GM23248 (cell line): ENCODE data around the gene TUBG2. TPM values are rescaled to one million over a fixed set of nuclear protein-coding genes. Genes with fewer than 3 reads are reported as not detected.

Experiments
- DNase-seq: peaks from one replicate; pipeline ENCODE4 v3.0.0-alpha.2; 2015
- H2AFZ ChIP-seq: fragments of 200-600 bp; sonication (generic); 2 replicates; pipeline ENCODE4 v1.6.1; 2016; ENCODE audit warnings: antibody characterized with exemption
- H3F3A ChIP-seq: fragments of 200-600 bp; sonication (generic); 2 replicates; pipeline ENCODE4 v1.6.1; 2016; ENCODE audit warnings: mild to moderate bottlenecking, antibody characterized with exemption, mixed run types; ENCODE audit not compliant: insufficient read depth
- H3K27ac ChIP-seq: fragments of 200-600 bp; sonication (generic); 2 replicates; pipeline ENCODE4 v1.5.1; 2016; ENCODE audit warnings: mild to moderate bottlenecking
- H3K27me3 ChIP-seq: fragments of 200-600 bp; sonication (generic); replicated peaks from 2 replicates; pipeline ENCODE4 v1.6.1; 2016; ENCODE audit warnings: mild to moderate bottlenecking; ENCODE audit not compliant: insufficient read depth
- H3K36me3 ChIP-seq: fragments of 200-600 bp; sonication (generic); 2 replicates; pipeline ENCODE4 v1.6.1; 2016; ENCODE audit warnings: low read depth, mild to moderate bottlenecking
- H3K4me1 ChIP-seq: fragments of 200-600 bp; sonication (generic); 2 replicates; pipeline ENCODE4 v1.6.1; 2016; ENCODE audit warnings: mild to moderate bottlenecking; ENCODE audit not compliant: insufficient read depth
- H3K4me2 ChIP-seq: fragments of 200-600 bp; sonication (generic); one replicate; pipeline ENCODE4 v1.6.1; 2016; ENCODE audit warnings: mild to moderate bottlenecking; ENCODE audit not compliant: unreplicated experiment
- H3K4me3 ChIP-seq: fragments of 200-600 bp; sonication (generic); 2 replicates; pipeline ENCODE4 v1.5.1; 2016; ENCODE audit warnings: mild to moderate bottlenecking
- H3K79me2 ChIP-seq: fragments of 200-600 bp; sonication (generic); 2 replicates; pipeline ENCODE4 v1.6.1; 2016; ENCODE audit warnings: mild to moderate bottlenecking; ENCODE audit not compliant: insufficient read depth
- H3K9ac ChIP-seq: fragments of 200-600 bp; sonication (generic); 2 replicates; pipeline ENCODE4 v1.6.1; 2016; ENCODE audit warnings: mild to moderate bottlenecking
- H3K9me2 ChIP-seq: fragments of 200-600 bp; sonication (generic); 2 replicates; pipeline ENCODE4 v1.6.1; 2016; ENCODE audit warnings: mixed run types, mild to moderate bottlenecking, moderate library complexity; ENCODE audit not compliant: insufficient read depth
- H3K9me3 ChIP-seq: fragments of 200-600 bp; sonication (generic); one replicate; pipeline ENCODE4 v1.6.1; 2017; ENCODE audit warnings: low read depth
- H4K20me1 ChIP-seq: fragments of 200-600 bp; sonication (generic); 2 replicates; pipeline ENCODE4 v1.6.0; 2016; ENCODE audit not compliant: insufficient read depth
- EZH2 ChIP-seq: fragments of 200-600 bp; sonication (generic); IDR thresholded peaks from 2 replicates; pipeline ENCODE4 v1.6.1; 2018; ENCODE audit warnings: antibody characterized with exemption, mild to moderate bottlenecking; ENCODE audit not compliant: insufficient read depth, poor library complexity, severe bottlenecking
- EZH2phosphoT487 ChIP-seq: fragments of 200-600 bp; sonication (generic); IDR thresholded peaks from 2 replicates; pipeline ENCODE4 v1.6.1; 2018; ENCODE audit warnings: antibody characterized with exemption, moderate library complexity, mild to moderate bottlenecking, low read depth; ENCODE audit not compliant: insufficient read depth
- WGBS, 2 experiments: methylation state at CpG; one replicate each; pipeline ENCODE4 v1.1.6; 2015 to 2017; ENCODE audit warnings: low lambda C conversion rate in 2 of 2, low coverage in 1 of 2; ENCODE audit errors: missing lambda C conversion rate in 2 of 2; 5-methylcytosine and 5-hydroxymethylcytosine counted together
- in situ Hi-C: fragments of 300-500 bp; cut with MboI; formaldehyde crosslinking; loops from 2 replicates; pipeline ENCODE4 v1.15.0; 2020
- polyA plus RNA-seq: library from polyadenylated mRNA; unstranded; fragments of >200 nt; fragmentation: Nextera tagmentation; extraction: Ambion mirVana; gene quantifications from 2 replicates; pipeline ENCODE4 v1.2.1, GENCODE V29; 2016
- total RNA-seq: library from RNA; depleted of rRNA; stranded (reverse); fragments of >200 nt; shearing (Covaris generic); gene quantifications from 2 replicates; pipeline ENCODE4 v1.2.3, GENCODE V29; 2014

TUBG2 gene
- total and polyA plus RNA-seq, 2 experiments from 2014 or later = 14.4 to 30.9 TPM

DNA sequence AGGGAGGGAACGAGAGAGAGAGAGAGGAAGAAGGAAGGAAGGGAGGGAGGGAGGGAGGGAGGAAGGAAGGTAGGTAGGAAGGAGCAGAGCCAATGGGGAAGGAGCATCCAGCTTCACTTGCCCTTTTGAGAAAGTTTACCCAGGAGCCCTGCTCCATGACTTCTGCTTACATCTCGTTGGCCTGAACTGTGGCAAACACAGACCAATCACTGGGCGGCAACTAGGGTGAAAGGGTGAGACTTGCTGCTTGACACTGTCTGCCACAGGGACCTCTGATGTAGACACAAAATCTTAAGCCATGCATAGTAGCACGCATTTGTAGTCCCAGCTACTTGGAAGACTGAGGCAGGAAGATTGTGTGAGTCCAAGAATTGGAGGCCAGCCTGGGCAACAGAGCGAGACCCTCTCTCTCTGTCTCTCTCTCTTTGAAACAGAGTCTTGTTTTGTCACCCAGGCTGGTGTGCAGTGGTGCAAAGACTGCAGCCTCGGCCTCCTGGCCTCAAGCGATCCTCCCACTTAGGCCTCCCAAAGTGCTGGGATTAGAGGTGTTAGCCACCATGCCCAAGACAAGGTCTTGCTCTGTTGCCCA lies 19.5 kb upstream of the TUBG2 start:
- Histone ChIP-seq H3K27me3 (no peaks in the 10 kb centered on the region), H3K9me2 (no peaks in the 10 kb centered on the region), H3K4me2 (no peak overlapping the region), H3K79me2 (no peaks in the 10 kb centered on the region), H3K27ac (no peak overlapping the region), H3K36me3 (no peaks in the 10 kb centered on the region), H2AFZ (no peak overlapping the region), H3K9me3 (no peaks in the 10 kb centered on the region), H3K4me3 (no peak overlapping the region), H3K9ac (no peak overlapping the region), H3F3A (no peaks in the 10 kb centered on the region), H3K4me1 (no peaks in the 10 kb centered on the region), H4K20me1 (no peaks in the 10 kb centered on the region)
- WGBS, 2 experiments = 64 to 66% methylated on average over 6 of the region's 7 CpGs
- no peak for TF ChIP-seq EZH2phosphoT487
- TF ChIP-seq EZH2 = no peak
- in situ Hi-C loops = no loop called here
- no peak for DNase-seq

- no peaks in the 10 kb centered on the region for H3K9me2 ChIP-seq
- no peaks in the 10 kb centered on the region for H3K36me3 ChIP-seq
- no peaks in the 10 kb centered on the region for H3K4me1 ChIP-seq
- no peak overlapping the region for H3K9ac ChIP-seq
- no peaks in the 10 kb centered on the region for H3K27me3 ChIP-seq
- no peaks in the 10 kb centered on the region for H4K20me1 ChIP-seq
- TF ChIP-seq EZH2phosphoT487 (no peak), EZH2 (no peak)
- no peak overlapping the region for H3K4me3 ChIP-seq
- no peak overlapping the region for H3K27ac ChIP-seq
- in situ Hi-C loops = no loop called here
- H3K9me3 ChIP-seq = no peaks in the 10 kb centered on the region
- WGBS, 2 experiments = 71 to 74% methylated on average over 4 of the region's 4 CpGs
- no peaks in the 10 kb centered on the region for H3F3A ChIP-seq
- H3K4me2 ChIP-seq = no peak overlapping the region
- no peak for DNase-seq
- H3K79me2 ChIP-seq = no peaks in the 10 kb centered on the region
- no peak overlapping the region for H2AFZ ChIP-seq
Observed at GRCh38 chr17:42640121-42640520, 19.0 kb upstream of the TUBG2 start.

- H3K36me3 ChIP-seq = no peaks in the 10 kb centered on the region
- H3K9me2 ChIP-seq = no peaks in the 10 kb centered on the region
- in situ Hi-C loops = no loop called here
- no peak overlapping the region for H3K4me2 ChIP-seq
- H3F3A ChIP-seq = no peaks in the 10 kb centered on the region
- no peak overlapping the region for H3K4me3 ChIP-seq
- H3K27ac ChIP-seq = no peak overlapping the region
- H3K4me1 ChIP-seq = no peaks in the 10 kb centered on the region
- H2AFZ ChIP-seq = no peak overlapping the region
- no peak for DNase-seq
- no peak for TF ChIP-seq EZH2
- no peak for TF ChIP-seq EZH2phosphoT487
- H3K27me3 ChIP-seq = no peaks in the 10 kb centered on the region
- no peak overlapping the region for H3K9ac ChIP-seq
- WGBS, 2 experiments = 30 to 31% methylated on average over 2 of the region's 2 CpGs
- H3K9me3 ChIP-seq = no peaks in the 10 kb centered on the region
- H4K20me1 ChIP-seq = no peaks in the 10 kb centered on the region
- H3K79me2 ChIP-seq = no peaks in the 10 kb centered on the region
Observed at GRCh38 chr17:42642336-42642735, 16.7 kb upstream of the TUBG2 start.

DNA sequence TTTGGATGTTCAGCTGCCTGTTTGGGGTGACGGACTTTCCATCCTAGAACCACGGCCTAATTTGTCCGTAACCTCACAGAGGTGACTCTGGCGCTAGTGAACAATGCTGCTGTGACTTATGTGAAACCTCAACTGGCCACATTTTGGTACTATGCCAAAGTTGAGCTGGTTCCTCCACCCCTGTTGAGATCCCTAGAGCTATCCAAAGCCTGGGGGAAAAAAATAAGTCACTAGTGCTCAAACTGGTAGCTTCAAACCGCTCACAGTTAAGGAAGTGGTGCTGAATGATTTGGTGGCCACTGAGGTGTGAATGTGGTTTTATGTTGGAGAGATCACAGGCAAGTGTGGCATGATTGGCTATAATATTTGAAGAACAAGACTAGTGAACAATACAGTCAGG lies 11.3 kb upstream of the TUBG2 start:
- DNase-seq = no peak
- H3K4me2 ChIP-seq = no peak overlapping the region
- WGBS, 2 experiments = 92% methylated on average over 5 of the region's 5 CpGs
- no peak overlapping the region for H3K9ac ChIP-seq
- no peaks in the 10 kb centered on the region for H3K4me1 ChIP-seq
- no peaks in the 10 kb centered on the region for H4K20me1 ChIP-seq
- no peaks in the 10 kb centered on the region for H3K27me3 ChIP-seq
- H3K79me2 ChIP-seq = no peaks in the 10 kb centered on the region
- H3K9me3 ChIP-seq = no peaks in the 10 kb centered on the region
- no peak overlapping the region for H2AFZ ChIP-seq
- no peaks in the 10 kb centered on the region for H3F3A ChIP-seq
- no peak overlapping the region for H3K27ac ChIP-seq
- no peaks in the 10 kb centered on the region for H3K9me2 ChIP-seq
- no peak overlapping the region for H3K4me3 ChIP-seq
- in situ Hi-C loops = no loop called here
- TF ChIP-seq EZH2 (no peak), EZH2phosphoT487 (no peak)
- H3K36me3 ChIP-seq = no peaks in the 10 kb centered on the region

DNA sequence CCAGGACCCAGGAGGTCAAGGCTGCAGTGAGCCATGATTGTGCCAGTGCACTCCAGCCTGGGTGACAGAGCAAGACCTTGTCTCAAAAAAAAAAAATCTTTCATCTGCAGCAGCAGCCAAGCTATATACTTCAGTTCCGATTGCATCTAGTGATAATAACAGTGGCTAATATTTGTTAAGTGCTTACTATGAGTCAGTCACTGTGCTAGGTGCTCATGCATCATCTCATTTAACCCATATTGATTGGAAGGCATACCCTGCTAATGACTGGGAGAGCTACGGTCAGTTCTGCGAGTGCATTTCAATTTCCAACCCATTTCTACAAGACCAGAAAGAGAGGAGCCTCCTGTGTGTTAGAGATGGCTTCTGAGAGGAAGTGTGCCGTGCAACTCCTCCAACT lies 7.7 kb upstream of the TUBG2 start:
- Histone ChIP-seq H2AFZ (no peak overlapping the region), H3K4me2 (no peak overlapping the region), H3K4me3 (no peak overlapping the region), H3K27ac (no peak overlapping the region), H4K20me1 (no peaks in the 10 kb centered on the region), H3K36me3 (no peaks in the 10 kb centered on the region), H3K27me3 (no peaks in the 10 kb centered on the region), H3K4me1 (peaks cover 9% of the 10 kb centered on the region), H3K79me2 (no peaks in the 10 kb centered on the region), H3K9ac (no peak overlapping the region), H3K9me2 (no peaks in the 10 kb centered on the region), H3F3A (peaks cover 24% of the 10 kb centered on the region; the same call in 1 of the 2 replicates), H3K9me3 (no peaks in the 10 kb centered on the region)
- 84 to 86% methylated on average over 4 of the region's 4 CpGs for WGBS, 2 experiments
- no peak for DNase-seq
- in situ Hi-C loops = no loop called here
- TF ChIP-seq EZH2phosphoT487 = no peak
- TF ChIP-seq EZH2 = no peak
